ENCODE data around the gene STXBP2.

The STXBP2 gene

GRCh38 chr19:7681340-7682174 lies 44.6 kb downstream of the STXBP2 start:
- TF ChIP-seq CTCF (IDR thresholded peaks at IDR 0.05; ENCODE audit: low read length, missing control alignments), result peak; percentile 66

GRCh38 chr19:7682175-7682855 lies 45.4 kb downstream of the STXBP2 start:
- DNase-seq (ENCODE audit: low read depth), result no peak
- H3K4me3 ChIP-seq (replicated peaks; ENCODE audit: low read depth, low read length), result peak overlapping the region; percentile 94
- TF ChIP-seq CTCF (IDR thresholded peaks at IDR 0.05; ENCODE audit: low read length, missing control alignments), result no peak

More at GRCh38 chr19:7681340-7682174, 44.6 kb downstream of the STXBP2 start:
- peak; percentile 80 for DNase-seq (ENCODE audit: low read depth)
- H3K4me3 ChIP-seq (replicated peaks; ENCODE audit: low read depth, low read length), result peak overlapping the region; percentile 94

- no peak overlapping the region for H3K4me3 ChIP-seq (replicated peaks; ENCODE audit: low read depth, low read length)
- DNase-seq (ENCODE audit: low read depth), result no peak
- TF ChIP-seq CTCF (IDR thresholded peaks at IDR 0.05; ENCODE audit: low read length, missing control alignments), result no peak
Observed at GRCh38 chr19:7685546-7686445, 48.9 kb downstream of the STXBP2 start.

GRCh38 chr19:7687177-7687576 lies 50.3 kb downstream of the STXBP2 start:
- no peak for TF ChIP-seq CTCF (IDR thresholded peaks at IDR 0.05; ENCODE audit: low read length, missing control alignments)
- no peak for DNase-seq (ENCODE audit: low read depth)
- H3K4me3 ChIP-seq (replicated peaks; ENCODE audit: low read depth, low read length), result no peak overlapping the region

- no peak for DNase-seq (ENCODE audit: low read depth)
- H3K4me3 ChIP-seq (replicated peaks; ENCODE audit: low read depth, low read length), result no peak overlapping the region
Observed at GRCh38 chr19:7689165-7689564, 52.3 kb downstream of the STXBP2 start.

More at GRCh38 chr19:7689165-7689564, 52.3 kb downstream of the STXBP2 start:
- TF ChIP-seq CTCF (IDR thresholded peaks at IDR 0.05; ENCODE audit: low read length, missing control alignments), result no peak

Data from fibroblast of pulmonary artery (primary cell).